HG03095 (cell line): Measurements from ENCODE around the gene FOS.
"Not testable (repeated sequence)": the region's sequence is repeated elsewhere in the genome, so short reads cannot be mapped to it uniquely, and the experiment has no call there.

Source experiments
- ATAC-seq: cut with Tn5 transposase; IDR thresholded peaks from one replicate; pipeline ENCODE4 v1.9.1; 2021; ENCODE audit warnings: moderate library complexity; ENCODE audit not compliant: unreplicated experiment

Gene FOS

DNA sequence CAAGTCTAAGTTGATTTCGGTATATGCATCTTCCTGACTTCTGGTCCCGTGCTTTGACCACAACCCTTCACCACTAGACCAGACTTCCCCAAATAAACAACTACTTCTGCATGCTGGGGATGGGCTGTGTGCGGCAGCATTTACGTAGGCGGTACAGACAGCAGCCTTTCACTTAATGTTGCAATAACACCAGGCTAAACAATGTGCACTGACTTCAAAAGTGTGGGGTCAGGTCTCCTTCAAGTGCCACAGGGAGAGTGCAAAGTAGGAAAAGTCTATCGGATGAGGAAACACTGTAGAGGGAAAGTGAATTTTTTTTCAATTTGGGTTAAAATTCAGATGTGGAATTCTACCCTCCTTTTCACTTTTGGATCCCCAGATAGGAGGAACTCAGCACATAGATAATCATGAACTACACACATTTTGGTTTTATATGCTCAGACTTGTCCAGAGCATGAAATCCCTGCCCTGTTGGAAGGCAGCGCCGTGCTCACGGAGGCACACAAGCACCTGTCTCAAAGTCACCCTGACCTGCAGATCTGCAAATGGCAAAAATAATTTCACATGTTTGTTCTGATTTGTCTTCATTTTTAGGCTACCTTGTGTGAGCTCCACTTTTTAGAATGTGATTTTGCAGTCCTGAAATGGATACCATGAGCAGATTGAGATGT lies 3.6 kb upstream of the FOS start:
- no peak for ATAC-seq

DNA sequence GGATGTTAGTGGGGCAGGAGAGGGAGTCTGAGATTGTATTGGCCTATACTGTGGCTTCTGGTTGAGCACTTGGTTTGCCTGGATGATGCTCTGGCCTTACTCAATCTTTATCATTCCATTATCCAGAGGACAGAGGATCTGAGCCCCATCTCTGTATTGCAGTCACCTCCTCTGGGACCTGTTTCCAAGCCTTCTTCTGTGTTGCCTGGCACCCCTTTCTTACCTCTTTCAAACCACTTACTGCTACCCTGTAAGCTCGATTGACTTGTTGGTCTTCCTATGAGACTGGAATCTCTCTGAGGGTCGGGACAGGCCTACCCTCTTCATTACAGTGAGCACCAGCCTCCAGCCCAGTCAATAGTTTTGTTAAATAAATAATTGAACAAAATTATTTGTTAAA lies 3.0 kb upstream of the FOS start:
- no peak for ATAC-seq

GRCh38 chr14:75277008-75277814 lies 1.4 kb upstream of the FOS start:
- no peak for ATAC-seq

DNA sequence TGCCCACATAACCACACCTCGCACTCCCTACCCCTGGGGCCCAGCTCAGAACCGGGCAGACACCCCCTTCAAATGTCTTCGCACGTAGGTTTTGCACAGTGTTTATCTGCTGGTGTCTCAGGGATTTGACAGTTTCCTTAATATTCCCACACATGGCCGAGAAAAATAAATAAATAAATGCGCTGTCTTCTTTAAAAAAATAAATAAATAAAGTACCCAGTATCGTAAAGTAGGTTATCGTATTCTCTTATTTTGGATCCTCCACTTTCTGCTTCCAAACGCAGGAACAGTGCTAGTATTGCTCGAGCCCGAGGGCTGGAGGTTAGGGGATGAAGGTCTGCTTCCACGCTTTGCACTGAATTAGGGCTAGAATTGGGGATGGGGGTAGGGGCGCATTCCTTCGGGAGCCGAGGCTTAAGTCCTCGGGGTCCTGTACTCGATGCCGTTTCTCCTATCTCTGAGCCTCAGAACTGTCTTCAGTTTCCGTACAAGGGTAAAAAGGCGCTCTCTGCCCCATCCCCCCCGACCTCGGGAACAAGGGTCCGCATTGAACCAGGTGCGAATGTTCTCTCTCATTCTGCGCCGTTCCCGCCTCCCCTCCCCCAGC lies 710 bp upstream of the FOS start:
- ATAC-seq, result no peak

DNA sequence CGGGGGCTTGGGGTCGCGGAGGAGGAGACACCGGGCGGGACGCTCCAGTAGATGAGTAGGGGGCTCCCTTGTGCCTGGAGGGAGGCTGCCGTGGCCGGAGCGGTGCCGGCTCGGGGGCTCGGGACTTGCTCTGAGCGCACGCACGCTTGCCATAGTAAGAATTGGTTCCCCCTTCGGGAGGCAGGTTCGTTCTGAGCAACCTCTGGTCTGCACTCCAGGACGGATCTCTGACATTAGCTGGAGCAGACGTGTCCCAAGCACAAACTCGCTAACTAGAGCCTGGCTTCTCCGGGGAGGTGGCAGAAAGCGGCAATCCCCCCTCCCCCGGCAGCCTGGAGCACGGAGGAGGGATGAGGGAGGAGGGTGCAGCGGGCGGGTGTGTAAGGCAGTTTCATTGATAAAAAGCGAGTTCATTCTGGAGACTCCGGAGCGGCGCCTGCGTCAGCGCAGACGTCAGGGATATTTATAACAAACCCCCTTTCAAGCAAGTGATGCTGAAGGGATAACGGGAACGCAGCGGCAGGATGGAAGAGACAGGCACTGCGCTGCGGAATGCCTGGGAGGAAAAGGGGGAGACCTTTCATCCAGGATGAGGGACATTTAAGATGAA lies 630 bp downstream of the FOS start:
- ATAC-seq, result no peak

GRCh38 chr14:75279763-75280290 lies 1.2 kb downstream of the FOS start:
- no peak for ATAC-seq

DNA sequence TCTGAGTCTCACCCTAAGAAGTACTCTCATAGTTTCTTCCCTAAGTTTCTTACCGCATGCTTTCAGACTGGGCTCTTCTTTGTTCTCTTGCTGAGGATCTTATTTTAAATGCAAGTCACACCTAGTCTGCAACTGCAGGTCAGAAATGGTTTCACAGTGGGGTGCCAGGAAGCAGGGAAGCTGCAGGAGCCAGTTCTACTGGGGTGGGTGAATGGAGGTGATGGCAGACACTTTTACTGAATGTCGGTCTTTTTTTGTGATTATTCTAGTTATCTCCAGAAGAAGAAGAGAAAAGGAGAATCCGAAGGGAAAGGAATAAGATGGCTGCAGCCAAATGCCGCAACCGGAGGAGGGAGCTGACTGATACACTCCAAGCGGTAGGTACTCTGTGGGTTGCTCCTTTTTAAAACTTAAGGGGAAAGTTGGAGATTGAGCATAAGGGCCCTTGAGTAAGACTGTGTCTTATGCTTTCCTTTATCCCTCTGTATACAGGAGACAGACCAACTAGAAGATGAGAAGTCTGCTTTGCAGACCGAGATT lies 1.7 kb downstream of the FOS start:
- no peak for ATAC-seq

DNA sequence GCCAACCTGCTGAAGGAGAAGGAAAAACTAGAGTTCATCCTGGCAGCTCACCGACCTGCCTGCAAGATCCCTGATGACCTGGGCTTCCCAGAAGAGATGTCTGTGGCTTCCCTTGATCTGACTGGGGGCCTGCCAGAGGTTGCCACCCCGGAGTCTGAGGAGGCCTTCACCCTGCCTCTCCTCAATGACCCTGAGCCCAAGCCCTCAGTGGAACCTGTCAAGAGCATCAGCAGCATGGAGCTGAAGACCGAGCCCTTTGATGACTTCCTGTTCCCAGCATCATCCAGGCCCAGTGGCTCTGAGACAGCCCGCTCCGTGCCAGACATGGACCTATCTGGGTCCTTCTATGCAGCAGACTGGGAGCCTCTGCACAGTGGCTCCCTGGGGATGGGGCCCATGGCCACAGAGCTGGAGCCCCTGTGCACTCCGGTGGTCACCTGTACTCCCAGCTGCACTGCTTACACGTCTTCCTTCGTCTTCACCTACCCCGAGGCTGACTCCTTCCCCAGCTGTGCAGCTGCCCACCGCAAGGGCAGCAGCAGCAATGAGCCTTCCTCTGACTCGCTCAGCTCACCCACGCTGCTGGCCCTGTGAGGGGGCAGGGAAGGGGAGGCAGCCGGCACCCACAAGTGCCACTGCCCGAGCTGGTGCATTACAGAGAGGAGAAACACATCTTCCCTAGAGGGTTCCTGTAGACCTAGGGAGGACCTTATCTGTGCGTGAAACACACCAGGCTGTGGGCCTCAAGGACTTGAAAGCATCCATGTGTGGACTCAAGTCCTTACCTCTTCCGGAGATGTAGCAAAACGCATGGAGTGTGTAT lies 2.4 kb downstream of the FOS start:
- ATAC-seq, result no peak

DNA sequence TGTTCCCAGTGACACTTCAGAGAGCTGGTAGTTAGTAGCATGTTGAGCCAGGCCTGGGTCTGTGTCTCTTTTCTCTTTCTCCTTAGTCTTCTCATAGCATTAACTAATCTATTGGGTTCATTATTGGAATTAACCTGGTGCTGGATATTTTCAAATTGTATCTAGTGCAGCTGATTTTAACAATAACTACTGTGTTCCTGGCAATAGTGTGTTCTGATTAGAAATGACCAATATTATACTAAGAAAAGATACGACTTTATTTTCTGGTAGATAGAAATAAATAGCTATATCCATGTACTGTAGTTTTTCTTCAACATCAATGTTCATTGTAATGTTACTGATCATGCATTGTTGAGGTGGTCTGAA lies 3.0 kb downstream of the FOS start:
- ATAC-seq, result no peak

- no peak for ATAC-seq
Observed at GRCh38 chr14:75282170-75282554, 3.5 kb downstream of the FOS start.

DNA sequence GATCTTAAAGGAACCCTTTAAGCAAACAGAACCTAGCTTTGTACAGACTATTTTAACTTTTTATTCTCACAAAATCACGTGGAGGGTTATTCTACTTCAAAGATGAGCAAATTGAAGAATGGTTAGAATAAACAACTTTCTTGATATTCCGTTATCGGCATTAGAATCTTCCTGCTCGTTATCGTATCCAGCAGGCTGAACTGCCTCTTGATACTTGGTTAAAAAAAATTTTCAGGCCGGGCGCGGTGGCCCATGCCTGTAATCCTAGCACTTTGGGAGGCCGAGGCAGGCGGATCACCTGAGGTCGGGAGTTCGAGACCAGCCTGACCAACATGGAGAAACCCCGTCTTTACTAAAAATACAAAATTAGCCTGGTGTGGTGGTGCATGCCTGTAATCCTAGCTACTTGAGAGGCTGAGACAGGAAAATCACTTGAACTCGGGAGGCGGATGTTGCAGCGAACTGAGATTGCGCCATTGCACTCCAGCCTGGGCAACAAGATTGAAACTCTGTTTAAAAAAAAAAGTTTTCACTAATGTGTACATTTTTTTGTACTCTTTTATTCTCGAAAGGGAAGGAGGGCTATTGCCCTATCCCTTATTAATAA lies 4.0 kb downstream of the FOS start:
- not testable (repeated sequence) for ATAC-seq

- no peak for ATAC-seq
Observed at GRCh38 chr14:75283162-75283832, 4.7 kb downstream of the FOS start.

DNA sequence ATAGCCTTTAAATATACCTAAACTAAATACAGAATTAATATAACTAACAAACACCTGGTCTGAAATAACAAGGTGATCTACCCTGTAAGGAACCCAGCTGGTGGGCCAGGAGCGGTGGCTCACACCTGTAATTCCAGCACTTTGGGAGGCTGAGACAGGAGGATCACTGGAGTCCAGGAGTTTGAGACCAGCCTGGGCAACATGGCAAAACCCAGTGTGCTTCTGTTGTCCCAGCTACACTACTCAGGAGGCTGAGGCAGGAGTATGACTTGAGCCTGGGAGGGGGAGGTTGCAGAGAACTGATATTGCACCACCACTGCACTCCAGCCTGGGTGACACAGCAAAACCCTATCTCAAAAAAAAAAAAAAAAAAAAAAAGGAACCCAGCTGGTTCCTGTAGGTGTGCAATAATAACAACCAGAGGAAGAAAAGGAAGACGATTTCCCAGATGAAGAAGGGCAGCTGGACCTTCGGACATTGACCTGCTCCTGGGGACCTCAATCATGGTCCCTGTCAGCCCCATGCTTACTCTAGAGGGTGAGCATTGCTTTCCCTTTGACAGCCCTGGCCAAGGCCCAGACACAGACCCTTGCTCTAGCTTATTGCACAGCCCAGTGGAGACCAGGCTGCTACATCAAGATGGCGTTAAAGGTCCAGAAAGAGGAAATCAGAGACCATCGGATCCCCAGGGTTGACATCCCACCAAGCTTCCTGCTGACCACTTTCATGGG lies 5.4 kb downstream of the FOS start:
- no peak for ATAC-seq

- ATAC-seq, result no peak
Observed at GRCh38 chr14:75285331-75285730, 6.7 kb downstream of the FOS start.

DNA sequence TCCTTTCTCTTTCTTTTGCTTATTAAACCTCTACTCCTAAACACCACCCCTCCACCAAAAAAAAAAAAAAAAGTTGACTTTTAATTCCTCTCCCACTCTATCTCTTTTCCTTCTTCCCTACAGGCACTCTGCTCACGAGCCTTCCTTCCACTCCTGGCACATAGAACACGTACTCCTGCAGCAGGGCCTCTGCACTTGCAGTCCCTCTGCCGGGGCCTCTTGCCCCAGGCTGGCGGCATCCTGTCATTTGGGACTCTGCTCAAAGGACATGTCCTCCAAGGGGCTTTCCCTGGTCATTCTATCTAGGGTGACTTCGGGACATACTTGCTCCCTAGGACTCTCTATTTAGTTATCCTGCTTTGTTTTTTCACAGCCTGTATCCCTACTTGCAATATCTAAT lies 7.7 kb downstream of the FOS start:
- no peak for ATAC-seq

GRCh38 chr14:75289840-75290388 lies 11.3 kb downstream of the FOS start:
- ATAC-seq, result no peak

- no peak for ATAC-seq
Observed at GRCh38 chr14:75290851-75291250, 12.2 kb downstream of the FOS start.

GRCh38 chr14:75291331-75291730 lies 12.7 kb downstream of the FOS start:
- no peak for ATAC-seq
